Measurements from ENCODE around the gene ATRN.

DNA sequence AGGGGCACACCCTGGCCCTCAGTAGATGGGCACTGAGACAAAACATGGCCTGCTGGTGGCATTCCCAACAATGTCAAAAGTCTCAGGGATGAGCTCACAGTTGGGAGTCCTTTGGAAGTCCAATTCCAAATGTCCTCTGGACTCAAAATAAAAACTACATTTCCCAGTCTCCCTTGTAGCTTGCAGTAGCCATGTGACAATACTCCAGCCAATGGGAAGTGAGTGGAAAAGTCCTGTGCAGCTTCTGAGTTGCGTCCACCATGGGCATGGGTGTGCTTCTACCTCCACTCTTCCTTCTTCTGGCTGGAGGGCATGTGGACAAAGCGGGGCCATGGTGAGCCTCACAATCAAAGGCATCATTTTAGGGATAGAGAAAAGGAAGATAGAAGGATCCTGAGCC lies 216.8 kb downstream of the ATRN start:
- TF ChIP-seq, protein P1, sequence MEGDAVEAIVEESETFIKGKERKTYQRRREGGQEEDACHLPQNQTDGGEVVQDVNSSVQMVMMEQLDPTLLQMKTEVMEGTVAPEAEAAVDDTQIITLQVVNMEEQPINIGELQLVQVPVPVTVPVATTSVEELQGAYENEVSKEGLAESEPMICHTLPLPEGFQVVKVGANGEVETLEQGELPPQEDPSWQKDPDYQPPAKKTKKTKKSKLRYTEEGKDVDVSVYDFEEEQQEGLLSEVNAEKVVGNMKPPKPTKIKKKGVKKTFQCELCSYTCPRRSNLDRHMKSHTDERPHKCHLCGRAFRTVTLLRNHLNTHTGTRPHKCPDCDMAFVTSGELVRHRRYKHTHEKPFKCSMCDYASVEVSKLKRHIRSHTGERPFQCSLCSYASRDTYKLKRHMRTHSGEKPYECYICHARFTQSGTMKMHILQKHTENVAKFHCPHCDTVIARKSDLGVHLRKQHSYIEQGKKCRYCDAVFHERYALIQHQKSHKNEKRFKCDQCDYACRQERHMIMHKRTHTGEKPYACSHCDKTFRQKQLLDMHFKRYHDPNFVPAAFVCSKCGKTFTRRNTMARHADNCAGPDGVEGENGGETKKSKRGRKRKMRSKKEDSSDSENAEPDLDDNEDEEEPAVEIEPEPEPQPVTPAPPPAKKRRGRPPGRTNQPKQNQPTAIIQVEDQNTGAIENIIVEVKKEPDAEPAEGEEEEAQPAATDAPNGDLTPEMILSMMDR (IDR thresholded peaks at IDR 0.05) = no peak
- TF ChIP-seq ATF1 (CRISPR knock-in tag; IDR thresholded peaks at IDR 0.05) = no peak
- TF ChIP-seq E2F4 (CRISPR knock-in tag; IDR thresholded peaks at IDR 0.05; ENCODE audit: borderline replicate concordance, low read depth) = no peak
- no peak for TF ChIP-seq MXD4 (CRISPR knock-in tag; IDR thresholded peaks at IDR 0.05; ENCODE audit: borderline replicate concordance)
- no peak for TF ChIP-seq ZNF138 (CRISPR knock-in tag; conservative IDR thresholded peaks at IDR 0.05)
